HG02678 (cell line): Measurements from ENCODE around the gene TVP23C.
A peak's percentile ranks its signal among the peaks of the same experiment; 100 is the strongest.
"Not testable (repeated sequence)": the region's sequence is repeated elsewhere in the genome, so short reads cannot be mapped to it uniquely, and the experiment has no call there.

Source experiments
- ATAC-seq: cut with Tn5 transposase; IDR thresholded peaks from one replicate; pipeline ENCODE4 v1.9.1; 2021; ENCODE audit warnings: mild to moderate bottlenecking, moderate library complexity; ENCODE audit not compliant: unreplicated experiment

Gene TVP23C

GRCh38 chr17:15526292-15527218 lies 36.7 kb downstream of the TVP23C start:
- ATAC-seq: peak; percentile 47

- not testable (repeated sequence) for ATAC-seq
Measured at GRCh38 chr17:15524990-15525985, 38.0 kb downstream of the TVP23C start.

DNA sequence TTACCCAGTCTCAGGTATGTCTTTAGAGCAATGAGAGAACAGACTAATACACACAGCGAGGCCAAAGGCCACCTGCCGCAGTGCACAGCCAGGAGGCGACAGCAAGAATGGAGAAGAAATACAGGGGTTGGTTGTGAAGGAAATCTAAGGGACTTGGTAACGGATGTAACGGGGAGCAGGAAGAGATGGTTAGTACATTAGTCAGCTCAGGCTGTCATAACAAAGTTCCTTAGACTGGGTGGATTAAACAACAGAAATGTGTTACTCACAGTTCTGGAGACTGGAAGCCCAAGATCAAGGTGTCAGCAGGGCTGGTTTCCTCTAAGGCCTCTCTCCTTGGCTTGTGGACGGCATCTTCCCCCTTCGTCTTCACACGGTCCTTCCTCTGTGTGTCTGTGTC lies 47.1 kb downstream of the TVP23C start:
- ATAC-seq: no peak

- no peak for ATAC-seq
Measured at GRCh38 chr17:15514469-15514868, 48.8 kb downstream of the TVP23C start.

- no peak for ATAC-seq
Measured at GRCh38 chr17:15513856-15514459, 49.3 kb downstream of the TVP23C start.

GRCh38 chr17:15513058-15513791 lies 50.1 kb downstream of the TVP23C start:
- ATAC-seq: no peak

DNA sequence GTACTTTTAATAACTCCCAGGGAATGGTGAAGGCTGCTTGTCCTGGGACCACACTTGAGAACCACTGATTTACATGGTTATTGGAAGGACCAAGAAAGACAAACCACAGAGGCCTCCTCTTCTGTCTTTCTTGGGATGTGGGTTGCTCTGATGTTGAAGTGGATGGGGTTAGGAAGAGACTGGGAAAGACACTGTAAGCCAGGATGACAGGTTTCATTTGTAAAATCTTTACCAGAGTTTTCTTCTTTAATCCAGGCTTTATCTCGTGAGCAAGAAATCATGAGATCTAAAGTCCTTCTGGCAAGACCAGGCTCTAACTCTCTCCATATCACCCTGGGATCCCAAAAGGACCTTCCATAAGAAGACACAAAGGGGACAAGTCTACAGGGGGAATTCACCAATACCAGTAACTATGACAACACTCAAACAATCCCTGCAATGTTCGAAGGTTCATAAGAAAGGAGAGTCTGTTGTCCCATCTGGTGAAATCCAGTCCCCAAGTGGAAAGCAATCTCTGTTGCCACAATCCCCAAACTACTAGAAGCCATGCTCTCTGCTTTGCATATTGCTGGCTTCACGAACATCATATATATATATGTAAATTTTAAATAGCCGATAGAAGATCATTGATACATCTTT lies 51.1 kb downstream of the TVP23C start:
- no peak for ATAC-seq

DNA sequence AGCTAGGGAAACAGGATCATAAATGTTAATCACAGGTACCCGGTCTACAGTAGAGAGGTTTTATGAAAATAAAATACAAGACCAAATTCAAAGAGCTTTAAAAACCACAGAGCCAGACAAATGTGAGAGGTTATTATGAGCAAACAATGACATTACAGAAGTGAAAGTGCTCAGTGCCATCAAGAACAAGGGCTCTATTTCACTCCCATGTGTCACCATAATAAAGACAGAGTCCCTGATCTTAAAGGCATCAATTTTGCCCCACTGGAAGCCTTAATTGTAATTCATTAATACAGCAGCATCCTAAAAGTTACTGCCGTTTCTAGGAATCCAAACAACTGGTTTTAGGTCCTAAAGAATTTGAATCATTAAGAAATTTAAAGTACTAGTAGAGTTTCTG lies 52.1 kb downstream of the TVP23C start:
- no peak for ATAC-seq

DNA sequence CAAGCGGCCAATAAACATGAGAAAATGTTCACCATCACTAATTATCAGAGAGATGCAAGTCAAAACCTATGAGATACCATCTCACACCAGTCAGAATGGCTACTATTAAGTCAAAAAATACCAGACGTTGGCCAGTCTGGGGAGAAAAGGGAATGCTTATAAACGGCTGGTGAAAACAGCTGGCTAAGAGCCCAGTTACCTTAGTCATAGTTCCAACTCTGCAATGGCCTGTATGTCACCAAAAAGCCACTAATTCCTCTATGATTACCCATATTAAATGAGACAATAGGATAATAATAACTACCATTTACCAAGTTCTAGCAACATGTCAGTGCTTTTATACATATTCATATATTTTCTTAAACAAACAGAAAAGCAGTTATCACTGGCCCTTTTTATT lies 52.9 kb downstream of the TVP23C start:
- no peak for ATAC-seq

DNA sequence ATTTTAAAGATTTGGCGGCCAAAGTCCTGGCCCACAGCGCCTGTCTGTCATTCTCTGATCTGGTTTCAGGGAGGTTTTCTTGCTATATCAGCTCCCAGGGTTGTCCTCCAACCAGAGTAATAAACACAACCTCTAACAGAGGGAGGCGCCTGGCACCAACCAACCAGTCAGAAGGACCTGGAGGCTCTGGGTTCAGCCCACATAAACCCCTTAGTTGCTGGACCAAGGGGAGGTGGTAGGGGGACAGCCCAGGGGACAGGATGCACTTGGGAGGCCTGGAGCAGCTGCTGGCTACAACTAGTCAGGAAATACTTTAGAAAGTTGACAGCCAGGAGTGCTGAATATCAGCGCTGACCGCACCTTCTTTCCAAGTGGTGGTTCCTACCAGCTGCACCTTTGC lies 54.2 kb downstream of the TVP23C start:
- no peak for ATAC-seq

DNA sequence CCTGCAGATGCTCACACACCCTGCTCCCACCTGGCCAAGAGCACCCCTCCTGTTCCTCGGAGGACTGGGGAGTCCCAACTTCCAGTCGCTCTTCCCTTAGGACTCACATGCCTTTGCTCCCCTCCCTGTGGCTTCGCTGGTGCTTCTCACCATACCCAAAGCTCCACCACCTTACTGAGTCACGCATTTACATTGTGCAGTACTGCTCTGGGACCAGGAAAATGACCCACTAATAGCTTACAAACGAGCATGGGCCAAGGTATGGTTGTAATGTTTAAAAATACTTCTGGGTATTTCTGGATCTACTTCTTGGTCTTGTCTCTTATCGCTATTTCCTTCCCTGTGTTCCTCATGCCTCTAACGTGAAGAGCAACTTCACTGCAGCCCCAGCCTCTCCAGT lies 54.8 kb downstream of the TVP23C start:
- ATAC-seq: no peak

GRCh38 chr17:15507896-15508295 lies 55.4 kb downstream of the TVP23C start:
- ATAC-seq: no peak

DNA sequence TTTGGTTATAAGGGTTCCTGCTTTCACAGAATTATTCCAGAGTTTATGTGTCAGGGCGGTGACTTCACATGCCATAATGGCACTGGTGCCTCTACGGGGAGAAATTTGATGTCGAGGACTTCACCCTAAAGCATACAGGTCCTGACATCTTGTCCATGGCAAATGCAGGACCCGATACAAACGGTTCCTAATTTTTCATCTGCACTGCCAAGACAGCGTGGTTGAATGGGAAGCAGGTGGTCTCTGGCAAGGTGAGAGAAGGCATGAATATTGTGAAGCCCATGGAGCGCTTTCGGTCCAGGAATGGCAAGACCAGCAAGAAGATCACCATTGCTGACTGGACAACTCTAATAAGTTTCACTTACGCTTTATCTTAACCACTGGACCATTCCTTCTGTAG lies 56.3 kb downstream of the TVP23C start:
- no peak for ATAC-seq

DNA sequence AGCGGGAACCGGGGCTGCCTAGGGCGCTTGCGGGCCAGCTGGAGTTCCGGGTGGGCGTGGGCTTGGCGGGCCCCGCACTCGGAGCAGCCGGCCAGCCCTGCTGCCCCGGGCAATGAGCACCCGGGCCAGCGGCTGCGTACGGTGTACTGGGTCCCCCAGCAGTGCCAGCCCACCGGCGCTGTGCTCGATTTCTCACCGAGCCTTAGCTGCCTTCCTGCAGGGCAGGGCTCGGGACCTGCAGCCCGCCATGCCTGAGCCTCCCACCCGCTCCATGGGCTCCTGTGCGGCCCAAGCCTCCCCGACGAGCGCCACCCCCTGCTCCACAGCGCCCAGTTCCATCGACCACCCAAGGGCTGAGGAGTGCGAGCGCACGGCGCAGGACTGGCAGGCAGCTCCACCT lies 57.6 kb downstream of the TVP23C start:
- ATAC-seq: not testable (repeated sequence)

DNA sequence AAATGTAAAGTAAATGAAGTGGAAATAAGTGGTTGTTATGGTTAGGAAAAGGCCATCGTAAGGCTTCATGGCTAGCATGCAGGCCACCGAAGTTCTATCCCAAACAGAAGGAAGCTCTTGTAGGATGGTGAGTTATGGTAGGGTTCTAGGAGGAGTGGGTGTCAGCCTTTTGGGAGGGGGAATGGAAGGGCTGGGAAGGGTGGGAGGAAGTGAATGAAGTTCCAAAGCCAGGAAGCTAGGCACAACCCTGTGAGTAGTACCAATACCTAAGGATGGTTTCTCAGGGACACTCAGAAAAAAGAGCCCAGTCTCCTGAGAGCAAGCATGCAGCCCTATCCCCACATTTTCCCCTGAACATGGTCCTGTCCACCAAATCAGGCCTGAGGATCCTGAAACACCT lies 59.6 kb downstream of the TVP23C start:
- no peak for ATAC-seq

GRCh38 chr17:15502369-15503112 lies 60.7 kb downstream of the TVP23C start:
- no peak for ATAC-seq

GRCh38 chr17:15501793-15502192 lies 61.5 kb downstream of the TVP23C start:
- ATAC-seq: no peak

GRCh38 chr17:15501282-15501681 lies 62.0 kb downstream of the TVP23C start:
- no peak for ATAC-seq

GRCh38 chr17:15498107-15498506 lies 65.2 kb downstream of the TVP23C start:
- ATAC-seq: no peak
